ENCODE results near the gene PIGP. TPM values are rescaled to one million over a fixed set of nuclear protein-coding genes. Genes with fewer than 3 reads are reported as not detected.

The PIGP gene
- total and polyA plus RNA-seq, 10 of the 15 experiments (the other 5 are each of a cell fraction or from before 2014, with no cell fraction given), result 17.0 to 65.0 (median 29.5) TPM

GRCh38 chr21:37073417-37074196, 736 bp upstream of the PIGP start:
- H4K20me1 ChIP-seq (ENCODE audit: control insufficient read depth, insufficient read depth), result no peaks in the 10 kb centered on the region
- H3K79me2 ChIP-seq (ENCODE audit: control insufficient read depth, insufficient read depth, low read length), result peaks cover 59% of the 10 kb centered on the region
- H2AFZ ChIP-seq (ENCODE audit: control insufficient read depth, low read depth, low read length), result peak overlapping the region; percentile 85
- POLR2A ChIA-PET, result no interaction called here
- CTCF ChIA-PET, result no interaction called here
- H3K4me1 ChIP-seq (ENCODE audit: control insufficient read depth, insufficient read depth, low read length), result no peaks in the 10 kb centered on the region; the same call in 1 of the 2 replicates
- H3K36me3 ChIP-seq (ENCODE audit: control insufficient read depth in 2 of 2, insufficient read depth in 2 of 2, low read length in 1 of 2), result no peaks in the 10 kb centered on the region; a peak in 2 of 4 replicates
- SMC1A ChIA-PET (ENCODE audit: uncharacterized antibody, unreplicated experiment), result no interaction called here
- H3K27ac ChIP-seq (ENCODE audit: control insufficient read depth, insufficient read depth), result peak overlapping the region; percentile 82
- FAIRE-seq (no peak), DNase-seq (ENCODE audit: low read depth, low spot score) (no peak), ATAC-seq (peak; percentile 56)
- intact Hi-C loops (cut with micrococcal nuclease; ENCODE audit: unreplicated experiment), result loop anchor here (2.0 to 5.0 kb wide), 3 partner anchors 86 to 293 kb away; partner anchors contain the start of genes DYRK1A and VPS26C
- in situ Hi-C loops (cut with MboI), result no loop called here
- H3K9me3 ChIP-seq (replicated peaks; ENCODE audit: control insufficient read depth, insufficient read depth, low read length), result no peaks in the 10 kb centered on the region
- peak overlapping the region; percentile 85 for H3K4me2 ChIP-seq (ENCODE audit: control insufficient read depth, insufficient read depth)
- BruUV-seq (replicated peaks), result no TSS peak
- under 1% methylated on average over 68 of the region's 70 CpGs for WGBS (ENCODE audit: insufficient coverage, insufficient replicate concordance, low lambda C conversion rate, missing lambda C conversion rate)
- H3K27me3 ChIP-seq (replicated peaks in 1 of 2; ENCODE audit: control insufficient read depth in 2 of 2, insufficient read depth in 2 of 2, low read length in 1 of 2), result no peaks in the 10 kb centered on the region
- RAD21 ChIA-PET (ENCODE audit: unreplicated experiment), result no interaction called here
- H3K4me3 ChIP-seq, result peak overlapping the region; percentile 90
- H3K9ac ChIP-seq (ENCODE audit: control insufficient read depth, insufficient read depth, low read length), result peak overlapping the region; percentile 90
- TF ChIP-seq CBX5 (IDR thresholded peaks at IDR 0.05; ENCODE audit: low read depth), result no peak
- TF ChIP-seq BCL11A (IDR thresholded peaks at IDR 0.05; ENCODE audit: low read depth, low read length), result no peak; the same call in 1 of the 2 replicates
- TF ChIP-seq DPF2 (IDR thresholded peaks at IDR 0.05), result peak; percentile 81; the same call in 1 of the 2 replicates
- TF ChIP-seq HDAC6 (IDR thresholded peaks at IDR 0.05; ENCODE audit: unreplicated experiment), result peak; percentile 43
- no peak for TF ChIP-seq WRNIP1 (IDR thresholded peaks at IDR 0.05; ENCODE audit: borderline replicate concordance, low read depth, low read length)
- no peak for TF ChIP-seq RAD51 (IDR thresholded peaks at IDR 0.05)
- TF ChIP-seq SMAD1 (IDR thresholded peaks at IDR 0.05; ENCODE audit: low read depth, partially characterized antibody), result no peak
- no peak for TF ChIP-seq STAT3 (IDR thresholded peaks at IDR 0.05; ENCODE audit: low read depth, low read length)
- TF ChIP-seq RB1 (IDR thresholded peaks at IDR 0.05; ENCODE audit: borderline replicate concordance), result peak; percentile 24; the same call in 1 of the 2 replicates
- peak; percentile 56 for TF ChIP-seq POLR2AphosphoS5 (IDR thresholded peaks at IDR 0.05; ENCODE audit: low read length)
- 0 out of 3 replicates have a peak, but pooled peaks have one; percentile 6 for TF ChIP-seq POU2F2 (IDR thresholded peaks at IDR 0.05; ENCODE audit: borderline replicate concordance, low read depth, low read length)
- peak; percentile 88 for TF ChIP-seq MXI1 (IDR thresholded peaks at IDR 0.05; ENCODE audit: low read depth, low read length)
- no peak for TF ChIP-seq CBFB (IDR thresholded peaks at IDR 0.05; ENCODE audit: low read depth)
- TF ChIP-seq KLF5 (IDR thresholded peaks at IDR 0.05; ENCODE audit: partially characterized antibody), result no peak
- no peak for TF ChIP-seq MLLT1 (IDR thresholded peaks at IDR 0.05)
- TF ChIP-seq SPI1 (IDR thresholded peaks at IDR 0.05; ENCODE audit: borderline replicate concordance, insufficient read depth, low read depth, low read length), result no peak
- TF ChIP-seq BACH1 (IDR thresholded peaks at IDR 0.05; ENCODE audit: borderline replicate concordance), result peak; percentile 96
- no peak for TF ChIP-seq NR2C2 (IDR thresholded peaks at IDR 0.05; ENCODE audit: borderline replicate concordance, control insufficient read depth, insufficient read length, low read depth)
- peak; percentile 28; the same call in 1 of the 2 replicates for TF ChIP-seq TAF1 (IDR thresholded peaks at IDR 0.05; ENCODE audit: borderline replicate concordance, low read depth, low read length)
- TF ChIP-seq TCF12 (IDR thresholded peaks at IDR 0.05; ENCODE audit: low read depth, low read length), result 0 out of 2 replicates have a peak, but pooled peaks have one; percentile 4
- TF ChIP-seq EP300 (IDR thresholded peaks at IDR 0.05; ENCODE audit: borderline replicate concordance in 1 of 2, control insufficient read depth in 1 of 2, low read depth in 2 of 2, low read length in 2 of 2), result peak in 1 of 2 experiments; percentile 51; a peak in 1 of 4 replicates
- TF ChIP-seq IRF4 (IDR thresholded peaks at IDR 0.05; ENCODE audit: low read depth, low read length), result no peak
- TF ChIP-seq POLR2A (IDR thresholded peaks at IDR 0.05; ENCODE audit: low read depth, low read length), result peak; percentile 38
- no peak for TF ChIP-seq RELA (IDR thresholded peaks at IDR 0.05; ENCODE audit: borderline replicate concordance, partially characterized antibody)
- TF ChIP-seq NR2F1 (conservative IDR thresholded peaks at IDR 0.05), result 0 out of 2 replicates have a peak, but pooled peaks have one; percentile 27
- TF ChIP-seq RAD21 (IDR thresholded peaks at IDR 0.05; ENCODE audit: insufficient read depth, low read depth, low read length), result no peak
